K562 (cell line): ENCODE data around the gene GLIS1. TPM values are rescaled to one million over a fixed set of nuclear protein-coding genes. Genes with fewer than 3 reads are reported as not detected.

Experiments
- ATAC-seq: fragments of 200-7000 bp; cut with Tn5 transposase; 3 replicates; pipeline ENCODE4 v1.9.1; 2020; ENCODE audit warnings: moderate library complexity
- BruUV-seq: library from RNA; stranded (reverse); fragments of 400-500 nt; replicated peaks from 2 replicates; lab custom pipeline; 2021; lab: Mats Ljungman, UMichigan
- CTCF ChIA-PET: fragments of 300-600 bp; formaldehyde crosslinking; extraction: SDS; loops from one replicate; lab custom pipeline; 2021; ENCODE audit warnings: low intra/inter-chr PET ratio; lab: Yijun Ruan, JAX
- POLR2A ChIA-PET: fragments of 300-600, 350-650 bp; sonication (Branson Sonifier 250); formaldehyde crosslinking; extraction: SDS; loops from one replicate; lab custom pipeline; 2021; ENCODE audit warnings: antibody characterized with exemption, inconsistent platforms; lab: Yijun Ruan, JAX
- DNase-seq, 4 experiments: peaks; one replicate each; pipeline versions ENCODE4 v3.0.0 to v3.0.0-alpha.2; 2011 to 2018; ENCODE audit warnings: low spot score in 3 of 4, mixed read lengths in 3 of 4; ENCODE audit errors: extremely low read depth in 1 of 4
- FAIRE-seq: peaks from 2 replicates; lab custom pipeline; 2011; peaks lifted over from hg19 to GRCh38; lab: Jason Lieb, UNC
- H2AFZ ChIP-seq: 2 replicates; pipeline ENCODE4 v1.6.0; 2011; ENCODE audit warnings: low read depth, low read length, control low read depth, inconsistent platforms
- H3K27ac ChIP-seq: fragments of 200-600 bp; 3 replicates; pipeline ENCODE4 v1.8.0; 2011; ENCODE audit warnings: low read depth, mild to moderate bottlenecking, control low read depth, inconsistent platforms, low read length, moderate library complexity, mixed read lengths; ENCODE audit errors: extremely low read depth
- H3K27me3 ChIP-seq, 2 experiments: fragments of 300-600 bp in 1 of 2; 2 replicates in 1 of 2; 3 replicates in 1 of 2; pipeline versions ENCODE4 v1.6.0 to v1.8.0; 2011; ENCODE audit warnings: inconsistent platforms in 2 of 2, low read length in 2 of 2, mild to moderate bottlenecking in 1 of 2, mixed read lengths in 1 of 2, moderate library complexity in 1 of 2; ENCODE audit not compliant: control insufficient read depth in 2 of 2, insufficient read depth in 2 of 2
- H3K36me3 ChIP-seq: fragments of 300-600 bp; 3 replicates; pipeline ENCODE4 v1.8.0; 2011; ENCODE audit warnings: mild to moderate bottlenecking, low read length, inconsistent platforms; ENCODE audit not compliant: control insufficient read depth, insufficient read depth
- H3K4me1 ChIP-seq, 2 experiments: fragments of 200-600 bp in 1 of 2; replicated peaks in 1 of 2; 2 replicates in 1 of 2; 3 replicates in 1 of 2; pipeline versions ENCODE4 v1.5.1 to v1.8.0; 2011; ENCODE audit warnings: inconsistent platforms in 2 of 2, low read length in 2 of 2, mild to moderate bottlenecking in 1 of 2, mixed read lengths in 1 of 2, moderate library complexity in 1 of 2; ENCODE audit not compliant: control insufficient read depth in 2 of 2, insufficient read depth in 2 of 2
- H3K4me2 ChIP-seq: 2 replicates; pipeline ENCODE4 v1.6.1; 2011; ENCODE audit warnings: low read length, control low read depth, inconsistent platforms, mixed read lengths; ENCODE audit not compliant: insufficient read depth
- H3K4me3 ChIP-seq: fragments of 200-600 bp; sonication (generic), shearing (Covaris generic); 2 replicates; pipeline ENCODE4 v1.5.1; 2016; ENCODE audit warnings: control low read depth, inconsistent platforms
- H3K79me2 ChIP-seq: fragments of 200-600 bp; 3 replicates; pipeline ENCODE4 v1.8.0; 2011; ENCODE audit warnings: low read length, inconsistent platforms; ENCODE audit not compliant: control insufficient read depth, insufficient read depth
- H3K9ac ChIP-seq, 2 experiments: 2 replicates each; pipeline versions ENCODE4 v1.6.0 to v1.6.1; 2011; ENCODE audit warnings: low read depth in 2 of 2, low read length in 2 of 2, control low read depth in 1 of 2, inconsistent platforms in 1 of 2, mild to moderate bottlenecking in 1 of 2, mixed read lengths in 1 of 2; ENCODE audit not compliant: insufficient read depth in 1 of 2
- H3K9me1 ChIP-seq: one replicate; pipeline ENCODE4 v1.6.0; 2011; ENCODE audit warnings: inconsistent platforms, mild to moderate bottlenecking, low read length, moderate library complexity; ENCODE audit not compliant: control insufficient read depth, insufficient read depth
- H3K9me3 ChIP-seq: replicated peaks from 2 replicates; pipeline ENCODE4 v1.5.1; 2011; ENCODE audit warnings: low read depth, low read length, inconsistent platforms; ENCODE audit not compliant: control insufficient read depth, insufficient read depth
- H4K20me1 ChIP-seq: replicated peaks from 2 replicates; pipeline ENCODE4 v1.6.1; 2011; ENCODE audit warnings: low read length, inconsistent platforms, mixed read lengths; ENCODE audit not compliant: control insufficient read depth, insufficient read depth
- ATF3 ChIP-seq, 2 experiments: fragments of 450-650 bp in 1 of 2; sonication (generic) in 1 of 2; formaldehyde crosslinking in 1 of 2; IDR thresholded peaks in 1 of 2; conservative IDR thresholded peaks in 1 of 2; 2 replicates each; pipeline versions ENCODE4 v1.6.1 to v1.8.1; 2016 to 2023; ENCODE audit warnings: mild to moderate bottlenecking in 2 of 2, moderate library complexity in 2 of 2, inconsistent platforms in 1 of 2, missing genetic modification reagents in 1 of 2
- CHCHD3 ChIP-seq: fragments of 250-450 bp; sonication (Bioruptor Pico); IDR thresholded peaks from 2 replicates; pipeline ENCODE4 v2.1.2; 2022; ENCODE audit warnings: mild to moderate bottlenecking
- COPS2 ChIP-seq: fragments of 450-650 bp; conservative IDR thresholded peaks from 2 replicates; pipeline ENCODE4 v1.6.1; 2016; ENCODE audit warnings: mild to moderate bottlenecking, moderate library complexity
- DDX20 ChIP-seq: fragments of 450-650 bp; IDR thresholded peaks from 2 replicates; pipeline ENCODE4 v1.6.1; 2016; ENCODE audit warnings: missing genetic modification characterization, low read depth, mild to moderate bottlenecking, missing compliant biosample characterization, moderate library complexity
- E2F4 ChIP-seq: sonication (generic); formaldehyde crosslinking; IDR thresholded peaks from 2 replicates; pipeline ENCODE4 v1.8.0; 2022; ENCODE audit warnings: mild to moderate bottlenecking, low read depth, missing genetic modification reagents
- EHMT2 ChIP-seq: fragments of 450-650 bp; IDR thresholded peaks from 2 replicates; pipeline ENCODE4 v1.6.1; 2018; ENCODE audit warnings: antibody characterized with exemption
- HMGXB4 ChIP-seq: sonication (generic); formaldehyde crosslinking; IDR thresholded peaks from 2 replicates; pipeline ENCODE4 v1.8.1; 2023; ENCODE audit warnings: mild to moderate bottlenecking, missing genetic modification reagents
- ID3 ChIP-seq, 2 experiments: fragments of 250-450 bp in 1 of 2; fragments of 450-650 bp in 1 of 2; sonication (Bioruptor Pico) in 1 of 2; IDR thresholded peaks; 2 replicates each; pipeline versions ENCODE4 v1.6.1 to v1.8.0; 2016 to 2021; ENCODE audit warnings: mild to moderate bottlenecking in 2 of 2, moderate library complexity in 2 of 2, missing compliant biosample characterization in 1 of 2, missing genetic modification characterization in 1 of 2
- PTBP1 ChIP-seq: fragments of 200-400 bp; formaldehyde crosslinking; IDR thresholded peaks from 2 replicates; pipeline ENCODE4 v1.6.1; 2017; ENCODE audit warnings: low read depth, low read length
- SMAD4 ChIP-seq: fragments of 250-450 bp; sonication (Bioruptor Pico); conservative IDR thresholded peaks from 2 replicates; pipeline ENCODE4 v1.8.0; 2021; ENCODE audit warnings: inconsistent platforms, mild to moderate bottlenecking, moderate library complexity
- XRCC3 ChIP-seq: fragments of 450-650 bp; IDR thresholded peaks from 2 replicates; pipeline ENCODE4 v1.6.1; 2017; ENCODE audit warnings: mild to moderate bottlenecking, moderate library complexity
- ZKSCAN8 ChIP-seq: fragments of 200-800 bp; sonication (Bioruptor generic); IDR thresholded peaks from 2 replicates; pipeline ENCODE4 v1.6.1; 2016; ENCODE audit warnings: missing genetic modification characterization, missing compliant biosample characterization
- ZNF830 ChIP-seq: fragments of 250-450 bp; sonication (Bioruptor Pico); IDR thresholded peaks from 2 replicates; pipeline ENCODE4 v1.5.0; 2021; ENCODE audit warnings: mild to moderate bottlenecking
- WGBS: fragments of 100-300 bp; shearing (Covaris generic); methylation state at CpG from one replicate; pipeline ENCODE4 v1.1.6; 2016; ENCODE audit warnings: low coverage, mixed read lengths; ENCODE audit not compliant: insufficient coverage; ENCODE audit errors: missing lambda C conversion rate; 5-methylcytosine and 5-hydroxymethylcytosine counted together
- in situ Hi-C: fragments of 300-500 bp; cut with MboI; formaldehyde crosslinking; loops from 4 replicates; pipeline ENCODE4 v1.15.0; 2018; ENCODE audit warnings: inconsistent platforms, mixed read lengths
- intact Hi-C: fragments of 100-400 bp; cut with micrococcal nuclease; formaldehyde crosslinking; loops from 2 replicates; pipeline ENCODE4 v1.14.2; 2022
- polyA plus RNA-seq, 8 experiments: library from polyadenylated mRNA; depleted of rRNA in 4 of 8; stranded (reverse) in 5 of 8; unstranded in 3 of 8; fragments of >200 nt; fragmentation: Nextera tagmentation in 2 of 8; fragmentation: Illumina TruSeq in 1 of 8; extraction: Ambion mirVana in 2 of 8; extraction: Trizol in 1 of 8; gene quantifications; 2 replicates each; pipeline versions ENCODE4 v1.2.1 to v1.2.3, GENCODE V29; 2011 to 2014; ENCODE audit warnings: inconsistent platforms in 1 of 8, missing spikeins in 1 of 8
- total RNA-seq, 7 experiments: library from RNA; depleted of rRNA in 6 of 7; stranded (reverse); fragments of >200 nt in 6 of 7; fragmentation: Illumina TruSeq in 2 of 7; extraction: Trizol in 2 of 7; gene quantifications; 2 replicates each; pipeline versions ENCODE4 v1.2.1 to v1.2.3, GENCODE V29; 2011 to 2021; ENCODE audit warnings: low replicate concordance in 1 of 7
- TF ChIP-seq, protein P1 (sequence below): IDR thresholded peaks from 2 replicates; pipeline ENCODE4 v1.6.1; 2011; ENCODE audit warnings: borderline replicate concordance, low read depth, mild to moderate bottlenecking, moderate library complexity, low read length; ENCODE audit not compliant: insufficient read depth, poor library complexity, severe bottlenecking

Gene GLIS1
- total and polyA plus RNA-seq, 9 of the 15 experiments (the other 6 are each of a cell fraction or from before 2014, with no cell fraction given): not detected

GRCh38 chr1:53608676-53609075 is 130.3 kb downstream of the GLIS1 start (continued):
- TF ChIP-seq ZKSCAN8 (peak; percentile 25), SMAD4 (CRISPR knock-in tag) (no peak), ID3 (CRISPR knock-in tag; IDR thresholded peaks at IDR 0.05) (no peak), ID3 (tag; IDR thresholded peaks at IDR 0.05) (no peak)

GRCh38 chr1:53608071-53608470 is 130.9 kb downstream of the GLIS1 start:
- intact Hi-C loops (no loop called here), in situ Hi-C loops (no loop called here)
- Histone ChIP-seq H3K36me3 (no peaks in the 10 kb centered on the region), H3K4me2 (no peak overlapping the region), H4K20me1 (no peaks in the 10 kb centered on the region; the same call in 1 of the 2 replicates), H3K9me3 (no peaks in the 10 kb centered on the region), H3K9me1 (no peaks in the 10 kb centered on the region), H3K27ac (no peak overlapping the region), H3K27me3 (peaks cover 5 to 33% of the 10 kb centered on the region in 2 experiments; a peak in 4 of 5 replicates), H2AFZ (no peak overlapping the region), H3K4me1 (peaks cover 0 to 4% of the 10 kb centered on the region in 2 experiments; a peak in 2 of 5 replicates), H3K79me2 (no peaks in the 10 kb centered on the region), H3K9ac (no peak overlapping the region), H3K4me3 (no peak overlapping the region)
- FAIRE-seq (peak; percentile 71), DNase-seq (no peak), ATAC-seq (peak; percentile 68)
- ChIA-PET POLR2A (no interaction called here), CTCF (no interaction called here)
- BruUV-seq: no TSS peak
- WGBS: 0% methylated on average over 2 of the region's 2 CpGs
- TF ChIP-seq CHCHD3: no peak
- TF ChIP-seq PTBP1: no peak
- TF ChIP-seq XRCC3: no peak
- no peak for TF ChIP-seq EHMT2
- TF ChIP-seq, protein P1, sequence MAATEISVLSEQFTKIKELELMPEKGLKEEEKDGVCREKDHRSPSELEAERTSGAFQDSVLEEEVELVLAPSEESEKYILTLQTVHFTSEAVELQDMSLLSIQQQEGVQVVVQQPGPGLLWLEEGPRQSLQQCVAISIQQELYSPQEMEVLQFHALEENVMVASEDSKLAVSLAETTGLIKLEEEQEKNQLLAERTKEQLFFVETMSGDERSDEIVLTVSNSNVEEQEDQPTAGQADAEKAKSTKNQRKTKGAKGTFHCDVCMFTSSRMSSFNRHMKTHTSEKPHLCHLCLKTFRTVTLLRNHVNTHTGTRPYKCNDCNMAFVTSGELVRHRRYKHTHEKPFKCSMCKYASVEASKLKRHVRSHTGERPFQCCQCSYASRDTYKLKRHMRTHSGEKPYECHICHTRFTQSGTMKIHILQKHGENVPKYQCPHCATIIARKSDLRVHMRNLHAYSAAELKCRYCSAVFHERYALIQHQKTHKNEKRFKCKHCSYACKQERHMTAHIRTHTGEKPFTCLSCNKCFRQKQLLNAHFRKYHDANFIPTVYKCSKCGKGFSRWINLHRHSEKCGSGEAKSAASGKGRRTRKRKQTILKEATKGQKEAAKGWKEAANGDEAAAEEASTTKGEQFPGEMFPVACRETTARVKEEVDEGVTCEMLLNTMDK: no peak
- TF ChIP-seq COPS2: no peak
- no peak for TF ChIP-seq ZNF830 (CRISPR knock-in tag)
- no peak for TF ChIP-seq E2F4 (CRISPR knock-in tag)
- TF ChIP-seq DDX20: no peak
- no peak for TF ChIP-seq HMGXB4 (CRISPR knock-in tag)
- peak; percentile 48; the same call in 1 of the 2 replicates for TF ChIP-seq ATF3 (IDR thresholded peaks at IDR 0.05)
- no peak for TF ChIP-seq ATF3 (CRISPR knock-in tag; conservative IDR thresholded peaks at IDR 0.05)
